Neural cell (in vitro differentiated cells): Measurements from ENCODE around the gene URAD.

Source experiments
- TF ChIP-seq, protein P1 (sequence below): fragments of 450-650 bp; IDR thresholded peaks from 2 replicates; pipeline ENCODE4 v1.5.1; 2014; ENCODE audit warnings: antibody characterized with exemption, mild to moderate bottlenecking, moderate library complexity; ENCODE audit not compliant: poor library complexity, severe bottlenecking
- TF ChIP-seq, protein P2 (sequence below): IDR thresholded peaks from 2 replicates; pipeline ENCODE4 v1.6.1; 2012; ENCODE audit warnings: borderline replicate concordance

DNA sequence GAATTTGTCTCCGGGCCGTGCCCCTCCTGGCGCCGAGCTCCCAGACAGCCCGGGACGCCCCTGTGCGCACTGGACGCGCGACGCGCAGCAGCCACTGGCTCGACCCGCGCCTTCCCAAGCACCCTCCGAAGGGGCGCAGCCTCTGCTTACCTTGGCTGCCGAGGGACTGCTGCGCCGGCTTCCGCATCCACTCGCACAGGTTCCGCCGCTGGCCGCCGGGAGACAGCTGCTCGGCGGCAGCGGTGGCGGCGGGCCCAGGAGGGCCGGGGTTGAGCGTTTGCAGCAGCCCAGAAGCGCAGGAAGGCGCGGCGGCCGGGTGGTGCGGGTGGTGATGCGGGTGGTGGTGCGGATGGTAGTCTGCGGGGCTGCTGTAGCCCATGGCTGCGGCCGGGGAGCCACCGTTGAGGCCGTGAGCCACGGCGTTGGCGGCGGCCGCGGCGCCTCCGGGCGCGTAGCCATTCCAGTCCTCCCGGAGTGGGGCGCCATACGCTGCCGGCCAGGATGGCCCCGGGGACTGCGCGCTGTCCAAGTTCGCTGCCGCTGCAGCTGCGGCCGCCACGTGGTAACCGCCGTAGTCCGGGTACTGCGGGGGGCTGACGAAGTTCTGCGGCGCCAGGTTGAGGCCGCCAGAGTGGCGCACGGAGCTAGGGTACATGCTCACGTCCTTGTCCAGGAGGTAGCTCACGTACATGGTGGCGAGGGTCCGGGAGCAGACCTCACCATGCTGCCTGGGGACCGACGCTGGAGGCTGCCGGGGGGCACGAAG is 20.0 kb downstream of the URAD start:
- TF ChIP-seq, protein P1, sequence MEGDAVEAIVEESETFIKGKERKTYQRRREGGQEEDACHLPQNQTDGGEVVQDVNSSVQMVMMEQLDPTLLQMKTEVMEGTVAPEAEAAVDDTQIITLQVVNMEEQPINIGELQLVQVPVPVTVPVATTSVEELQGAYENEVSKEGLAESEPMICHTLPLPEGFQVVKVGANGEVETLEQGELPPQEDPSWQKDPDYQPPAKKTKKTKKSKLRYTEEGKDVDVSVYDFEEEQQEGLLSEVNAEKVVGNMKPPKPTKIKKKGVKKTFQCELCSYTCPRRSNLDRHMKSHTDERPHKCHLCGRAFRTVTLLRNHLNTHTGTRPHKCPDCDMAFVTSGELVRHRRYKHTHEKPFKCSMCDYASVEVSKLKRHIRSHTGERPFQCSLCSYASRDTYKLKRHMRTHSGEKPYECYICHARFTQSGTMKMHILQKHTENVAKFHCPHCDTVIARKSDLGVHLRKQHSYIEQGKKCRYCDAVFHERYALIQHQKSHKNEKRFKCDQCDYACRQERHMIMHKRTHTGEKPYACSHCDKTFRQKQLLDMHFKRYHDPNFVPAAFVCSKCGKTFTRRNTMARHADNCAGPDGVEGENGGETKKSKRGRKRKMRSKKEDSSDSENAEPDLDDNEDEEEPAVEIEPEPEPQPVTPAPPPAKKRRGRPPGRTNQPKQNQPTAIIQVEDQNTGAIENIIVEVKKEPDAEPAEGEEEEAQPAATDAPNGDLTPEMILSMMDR = no peak
- TF ChIP-seq, protein P2, sequence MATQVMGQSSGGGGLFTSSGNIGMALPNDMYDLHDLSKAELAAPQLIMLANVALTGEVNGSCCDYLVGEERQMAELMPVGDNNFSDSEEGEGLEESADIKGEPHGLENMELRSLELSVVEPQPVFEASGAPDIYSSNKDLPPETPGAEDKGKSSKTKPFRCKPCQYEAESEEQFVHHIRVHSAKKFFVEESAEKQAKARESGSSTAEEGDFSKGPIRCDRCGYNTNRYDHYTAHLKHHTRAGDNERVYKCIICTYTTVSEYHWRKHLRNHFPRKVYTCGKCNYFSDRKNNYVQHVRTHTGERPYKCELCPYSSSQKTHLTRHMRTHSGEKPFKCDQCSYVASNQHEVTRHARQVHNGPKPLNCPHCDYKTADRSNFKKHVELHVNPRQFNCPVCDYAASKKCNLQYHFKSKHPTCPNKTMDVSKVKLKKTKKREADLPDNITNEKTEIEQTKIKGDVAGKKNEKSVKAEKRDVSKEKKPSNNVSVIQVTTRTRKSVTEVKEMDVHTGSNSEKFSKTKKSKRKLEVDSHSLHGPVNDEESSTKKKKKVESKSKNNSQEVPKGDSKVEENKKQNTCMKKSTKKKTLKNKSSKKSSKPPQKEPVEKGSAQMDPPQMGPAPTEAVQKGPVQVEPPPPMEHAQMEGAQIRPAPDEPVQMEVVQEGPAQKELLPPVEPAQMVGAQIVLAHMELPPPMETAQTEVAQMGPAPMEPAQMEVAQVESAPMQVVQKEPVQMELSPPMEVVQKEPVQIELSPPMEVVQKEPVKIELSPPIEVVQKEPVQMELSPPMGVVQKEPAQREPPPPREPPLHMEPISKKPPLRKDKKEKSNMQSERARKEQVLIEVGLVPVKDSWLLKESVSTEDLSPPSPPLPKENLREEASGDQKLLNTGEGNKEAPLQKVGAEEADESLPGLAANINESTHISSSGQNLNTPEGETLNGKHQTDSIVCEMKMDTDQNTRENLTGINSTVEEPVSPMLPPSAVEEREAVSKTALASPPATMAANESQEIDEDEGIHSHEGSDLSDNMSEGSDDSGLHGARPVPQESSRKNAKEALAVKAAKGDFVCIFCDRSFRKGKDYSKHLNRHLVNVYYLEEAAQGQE = no peak
